HepG2 (cell line): ENCODE data around the gene GLO1. TPM values are rescaled to one million over a fixed set of nuclear protein-coding genes. Genes with fewer than 3 reads are reported as not detected.
A peak's percentile ranks its signal among the peaks of the same experiment; 100 is the strongest.

Source experiments
- ATAD3A ChIP-seq: sonication (generic); formaldehyde crosslinking; IDR thresholded peaks from 2 replicates; pipeline ENCODE4 v1.4.0; 2020; ENCODE audit warnings: missing genetic modification reagents
- CAMTA2 ChIP-seq: sonication (generic); formaldehyde crosslinking; IDR thresholded peaks from 2 replicates; pipeline ENCODE4 v1.4.0; 2020; ENCODE audit warnings: mild to moderate bottlenecking, missing genetic modification reagents, borderline replicate concordance
- CC2D1A ChIP-seq: sonication (generic); formaldehyde crosslinking; IDR thresholded peaks from 2 replicates; pipeline ENCODE4 v1.8.1; 2023; ENCODE audit warnings: mild to moderate bottlenecking, missing genetic modification reagents
- CHD4 ChIP-seq: fragments of 200-600 bp; sonication (generic); IDR thresholded peaks from 2 replicates; pipeline ENCODE4 v1.7.0; 2017; ENCODE audit warnings: mild to moderate bottlenecking, low read length, borderline replicate concordance
- FOSL1 ChIP-seq: sonication (generic); formaldehyde crosslinking; IDR thresholded peaks from 2 replicates; pipeline ENCODE4 v1.9.0; 2021; ENCODE audit warnings: missing genetic modification reagents, borderline replicate concordance
- FOXA3 ChIP-seq: IDR thresholded peaks from 2 replicates; pipeline ENCODE4 v1.6.1; 2016; ENCODE audit warnings: missing genetic modification reagents, missing compliant biosample characterization
- GATA4 ChIP-seq: sonication (generic); IDR thresholded peaks from 2 replicates; pipeline ENCODE4 v1.6.1; 2016; ENCODE audit warnings: antibody characterized with exemption, low read depth, borderline replicate concordance
- HDAC1 ChIP-seq: sonication (generic); formaldehyde crosslinking; IDR thresholded peaks from 2 replicates; pipeline ENCODE4 v1.5.1; 2020; ENCODE audit warnings: mild to moderate bottlenecking, missing genetic modification reagents
- HOMEZ ChIP-seq: IDR thresholded peaks from 2 replicates; pipeline ENCODE4 v1.6.1; 2016; ENCODE audit warnings: low read depth
- ISX ChIP-seq: sonication (generic); formaldehyde crosslinking; conservative IDR thresholded peaks from 2 replicates; pipeline ENCODE4 v1.5.0; 2020; ENCODE audit warnings: missing genetic modification reagents
- RCOR2 ChIP-seq: IDR thresholded peaks from 2 replicates; pipeline ENCODE4 v1.6.1; 2016; ENCODE audit warnings: missing biosample characterization, missing genetic modification reagents
- RNF2 ChIP-seq: fragments of 450-650 bp; conservative IDR thresholded peaks from 2 replicates; pipeline ENCODE4 v1.6.1; 2016; ENCODE audit warnings: low read depth
- THAP7 ChIP-seq: sonication (generic); formaldehyde crosslinking; IDR thresholded peaks from 2 replicates; pipeline ENCODE4 v1.8.1; 2023; ENCODE audit warnings: mild to moderate bottlenecking, missing genetic modification reagents
- ZC3H4 ChIP-seq: sonication (generic); formaldehyde crosslinking; IDR thresholded peaks from 2 replicates; pipeline ENCODE4 v1.4.0; 2020; ENCODE audit warnings: missing genetic modification reagents, borderline replicate concordance
- ZEB1 ChIP-seq: IDR thresholded peaks from 2 replicates; pipeline ENCODE4 v1.6.1; 2012; ENCODE audit warnings: mild to moderate bottlenecking, low read depth, inconsistent platforms; ENCODE audit not compliant: insufficient replicate concordance
- ZFP37 ChIP-seq: sonication (generic); formaldehyde crosslinking; IDR thresholded peaks from 2 replicates; pipeline ENCODE4 v1.4.0; 2020; ENCODE audit warnings: missing genetic modification reagents, borderline replicate concordance
- ZNF3 ChIP-seq: IDR thresholded peaks from 2 replicates; pipeline ENCODE4 v1.7.0; 2017; ENCODE audit warnings: inconsistent platforms
- ZNF30 ChIP-seq: sonication (generic); formaldehyde crosslinking; IDR thresholded peaks from 2 replicates; pipeline ENCODE4 v1.5.0; 2020; ENCODE audit warnings: mild to moderate bottlenecking, missing genetic modification reagents
- ZNF431 ChIP-seq: sonication (generic); formaldehyde crosslinking; IDR thresholded peaks from 2 replicates; pipeline ENCODE4 v1.9.0; 2022; ENCODE audit warnings: missing genetic modification reagents, low read depth, mild to moderate bottlenecking, borderline replicate concordance
- ZNF550 ChIP-seq: sonication (generic); formaldehyde crosslinking; IDR thresholded peaks from 2 replicates; pipeline ENCODE4 v1.4.0; 2020; ENCODE audit warnings: mild to moderate bottlenecking, missing genetic modification reagents, borderline replicate concordance
- ZNF552 ChIP-seq: sonication (generic); formaldehyde crosslinking; IDR thresholded peaks from 2 replicates; pipeline ENCODE4 v1.9.0; 2022; ENCODE audit warnings: missing genetic modification reagents, mild to moderate bottlenecking, borderline replicate concordance
- ZNF569 ChIP-seq: sonication (generic); formaldehyde crosslinking; IDR thresholded peaks from 2 replicates; pipeline ENCODE4 v1.5.0; 2020; ENCODE audit warnings: mild to moderate bottlenecking, missing genetic modification reagents, moderate library complexity, borderline replicate concordance
- ZNF574 ChIP-seq: sonication (generic); formaldehyde crosslinking; IDR thresholded peaks from 2 replicates; pipeline ENCODE4 v1.4.0; 2020; ENCODE audit warnings: missing genetic modification reagents
- ZNF740 ChIP-seq: sonication (generic); formaldehyde crosslinking; IDR thresholded peaks from 2 replicates; pipeline ENCODE4 v1.4.0; 2020; ENCODE audit warnings: missing genetic modification reagents
- ZNF850 ChIP-seq: sonication (generic); formaldehyde crosslinking; conservative IDR thresholded peaks from 2 replicates; pipeline ENCODE4 v1.9.0; 2021; ENCODE audit warnings: mild to moderate bottlenecking, missing genetic modification reagents
- polyA plus RNA-seq, 8 experiments: library from polyadenylated mRNA; depleted of rRNA in 3 of 8; stranded (reverse) in 7 of 8; unstranded in 1 of 8; fragments of >200 nt; fragmentation: Illumina TruSeq in 4 of 8; extraction: Trizol in 4 of 8; gene quantifications; 2 replicates each; pipeline versions ENCODE4 v1.2.1 to v1.2.3, GENCODE V29; 2011 to 2016; ENCODE audit warnings: low read depth in 4 of 8, missing spikeins in 1 of 8, mixed read lengths in 1 of 8; ENCODE audit not compliant: insufficient read depth in 1 of 8
- total RNA-seq, 5 experiments: library from RNA; depleted of rRNA; stranded (reverse); fragments of >200 nt; fragmentation: Illumina TruSeq; extraction: Trizol; gene quantifications; 2 replicates each; pipeline ENCODE4 v1.2.3, GENCODE V29; 2016; ENCODE audit warnings: low read depth in 1 of 5

The GLO1 gene
- total and polyA plus RNA-seq, 2 of the 13 experiments (the other 11 are each of a cell fraction or from before 2014, with no cell fraction given): 77.1 to 177 TPM

GRCh38 chr6:38702558-38703397 is at the start of gene GLO1 (continued):
- TF ChIP-seq RNF2 (peak; percentile 93), GATA4 (peak; percentile 48; the same call in 1 of the 2 replicates), ZEB1 (no peak), THAP7 (CRISPR knock-in tag) (no peak), CC2D1A (CRISPR knock-in tag) (no peak), ZNF574 (CRISPR knock-in tag) (peak; percentile 85), RCOR2 (CRISPR knock-in tag) (0 out of 2 replicates have a peak, but pooled peaks have one; percentile 17), ZNF552 (CRISPR knock-in tag) (0 out of 2 replicates have a peak, but pooled peaks have one; percentile 27), HOMEZ (CRISPR knock-in tag) (peak; percentile 54; the same call in 1 of the 2 replicates), ZC3H4 (no peak), ZNF431 (CRISPR knock-in tag) (no peak), FOXA3 (peak; percentile 85), ZNF740 (CRISPR knock-in tag) (no peak), HDAC1 (CRISPR knock-in tag) (peak; percentile 44; the same call in 1 of the 2 replicates), ZNF3 (CRISPR knock-in tag) (no peak), ISX (CRISPR knock-in tag) (no peak; the same call in 1 of the 2 replicates), CAMTA2 (0 out of 2 replicates have a peak, but pooled peaks have one; percentile 87), ZNF569 (no peak; the same call in 1 of the 2 replicates), ZNF550 (CRISPR knock-in tag) (0 out of 2 replicates have a peak, but pooled peaks have one; percentile 61), ZNF850 (CRISPR knock-in tag) (no peak), ATAD3A (CRISPR knock-in tag) (peak; percentile 18), FOSL1 (CRISPR knock-in tag) (no peak), ZFP37 (CRISPR knock-in tag) (no peak), ZNF30 (CRISPR knock-in tag) (0 out of 2 replicates have a peak, but pooled peaks have one; percentile 68), CHD4 (no peak)
